Suprapubic skin (tissue), 4 donors: ENCODE measurements around the gene TECPR2.

ENCODE experiments used
- EP300 ChIP-seq: sonication (generic); formaldehyde crosslinking; IDR thresholded peaks from one replicate; pipeline ENCODE4 v1.6.1; 2017; ENCODE audit warnings: antibody characterized with exemption
- POLR2A ChIP-seq, 2 donors: fragments of 450-650 bp; IDR thresholded peaks; one replicate each; pipeline ENCODE4 v1.6.1; 2017; ENCODE audit warnings: antibody characterized with exemption in 2 of 2, mild to moderate bottlenecking in 2 of 2, moderate library complexity in 2 of 2
- POLR2AphosphoS5 ChIP-seq, 3 donors: sonication (generic); formaldehyde crosslinking; IDR thresholded peaks; one replicate each; pipeline ENCODE4 v1.6.1; 2017; ENCODE audit warnings: antibody characterized with exemption in 3 of 3
- TF ChIP-seq, protein P1 (sequence below), 2 donors: fragments of 200-600 bp in 1 of 2; fragments of 450-650 bp in 1 of 2; sonication (generic) in 1 of 2; IDR thresholded peaks; one replicate each; pipeline ENCODE4 v1.5.1; 2016 to 2019; ENCODE audit warnings: antibody characterized with exemption in 2 of 2, mild to moderate bottlenecking in 1 of 2, moderate library complexity in 1 of 2

DNA sequence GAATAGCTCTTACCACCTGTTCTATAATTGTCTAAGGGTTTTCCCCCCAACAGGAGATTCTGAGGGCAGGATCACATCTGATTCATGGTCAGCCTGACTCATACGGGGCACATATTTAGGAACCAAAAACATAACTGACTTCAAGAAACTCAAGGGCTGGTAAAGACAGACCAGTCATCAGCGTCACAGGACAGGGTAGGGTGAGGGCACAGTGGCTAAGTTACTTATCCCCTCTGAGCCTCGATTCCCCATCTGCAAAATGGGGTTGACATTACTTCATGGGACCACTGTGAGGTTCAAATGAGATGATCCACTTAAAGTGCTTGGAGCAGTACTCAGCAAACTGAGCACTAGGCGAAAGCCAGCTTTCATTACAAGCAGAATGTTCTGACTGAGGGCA lies 657 bp upstream of the TECPR2 start:
- TF ChIP-seq, protein P1, sequence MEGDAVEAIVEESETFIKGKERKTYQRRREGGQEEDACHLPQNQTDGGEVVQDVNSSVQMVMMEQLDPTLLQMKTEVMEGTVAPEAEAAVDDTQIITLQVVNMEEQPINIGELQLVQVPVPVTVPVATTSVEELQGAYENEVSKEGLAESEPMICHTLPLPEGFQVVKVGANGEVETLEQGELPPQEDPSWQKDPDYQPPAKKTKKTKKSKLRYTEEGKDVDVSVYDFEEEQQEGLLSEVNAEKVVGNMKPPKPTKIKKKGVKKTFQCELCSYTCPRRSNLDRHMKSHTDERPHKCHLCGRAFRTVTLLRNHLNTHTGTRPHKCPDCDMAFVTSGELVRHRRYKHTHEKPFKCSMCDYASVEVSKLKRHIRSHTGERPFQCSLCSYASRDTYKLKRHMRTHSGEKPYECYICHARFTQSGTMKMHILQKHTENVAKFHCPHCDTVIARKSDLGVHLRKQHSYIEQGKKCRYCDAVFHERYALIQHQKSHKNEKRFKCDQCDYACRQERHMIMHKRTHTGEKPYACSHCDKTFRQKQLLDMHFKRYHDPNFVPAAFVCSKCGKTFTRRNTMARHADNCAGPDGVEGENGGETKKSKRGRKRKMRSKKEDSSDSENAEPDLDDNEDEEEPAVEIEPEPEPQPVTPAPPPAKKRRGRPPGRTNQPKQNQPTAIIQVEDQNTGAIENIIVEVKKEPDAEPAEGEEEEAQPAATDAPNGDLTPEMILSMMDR (IDR thresholded peaks at IDR 0.05), result no peak
- no peak for TF ChIP-seq EP300
- no peak for TF ChIP-seq POLR2A (IDR thresholded peaks at IDR 0.05)
- no peak for TF ChIP-seq POLR2AphosphoS5 (IDR thresholded peaks at IDR 0.05)
